HG02981 (cell line): ENCODE data around the gene CST8.
A peak's percentile ranks its signal among the peaks of the same experiment; 100 is the strongest.

Experiments used
- ATAC-seq: cut with Tn5 transposase; IDR thresholded peaks from one replicate; pipeline ENCODE4 v1.9.1; 2021; ENCODE audit warnings: mild to moderate bottlenecking, moderate library complexity; ENCODE audit not compliant: unreplicated experiment

Gene CST8

DNA sequence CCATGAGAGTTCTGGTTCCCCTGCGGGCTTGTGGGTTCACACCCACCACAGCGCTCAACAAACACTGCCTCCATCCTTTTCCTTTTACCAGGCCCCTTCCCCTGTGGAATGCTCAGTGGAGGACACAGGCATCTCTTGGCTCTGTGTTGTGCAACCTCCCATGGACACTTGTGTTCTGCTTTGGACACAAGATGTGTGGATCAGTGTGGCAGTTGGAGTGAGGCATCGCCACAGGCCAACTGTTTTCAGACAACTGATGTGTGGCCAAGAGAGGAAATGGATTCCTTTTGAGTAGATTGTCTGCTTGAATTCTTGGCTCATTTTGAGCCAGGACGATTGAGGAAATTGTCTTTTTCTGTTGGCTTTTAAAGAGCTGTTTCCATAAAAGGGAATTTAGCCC, 26.8 kb downstream of the CST8 start:
- ATAC-seq = no peak

DNA sequence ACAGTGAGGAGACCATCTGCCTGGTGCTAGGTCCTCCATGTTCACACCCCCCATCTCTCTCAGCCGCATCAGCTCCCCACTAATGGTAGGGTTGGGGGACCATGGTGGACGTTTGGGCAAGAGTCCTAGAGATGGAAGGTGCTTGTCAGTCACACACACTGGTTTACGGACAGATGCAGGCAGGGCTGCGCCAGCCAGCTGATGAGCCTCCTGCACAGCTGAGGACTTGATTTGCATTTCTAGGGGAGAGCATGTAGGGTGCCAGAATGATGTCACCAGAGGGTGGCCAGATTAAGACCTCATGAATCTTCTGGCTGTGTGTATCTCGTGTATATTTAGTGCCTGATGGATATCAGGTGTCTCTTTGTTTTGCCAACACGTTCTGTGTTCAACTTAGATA, 28.6 kb downstream of the CST8 start:
- ATAC-seq = no peak

DNA sequence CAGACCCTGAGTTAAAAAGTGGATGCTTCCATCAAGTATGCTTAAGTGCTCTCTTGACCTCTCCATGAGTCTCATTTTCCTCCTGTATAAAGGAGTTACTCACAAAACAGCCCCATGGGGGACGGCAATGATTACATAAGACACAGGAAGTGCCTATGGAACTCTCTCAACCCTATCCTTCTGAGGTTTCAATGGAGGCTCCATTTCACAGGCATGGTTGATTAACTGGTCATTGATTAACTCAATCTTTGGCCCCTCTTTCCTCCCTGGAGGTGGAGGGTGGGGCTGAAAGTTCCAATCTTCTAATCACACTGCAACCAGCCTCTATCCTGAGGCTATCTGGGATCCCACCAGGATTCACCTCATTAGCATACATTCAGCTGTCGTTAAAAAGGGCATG, 29.3 kb downstream of the CST8 start:
- ATAC-seq = peak; percentile 62

DNA sequence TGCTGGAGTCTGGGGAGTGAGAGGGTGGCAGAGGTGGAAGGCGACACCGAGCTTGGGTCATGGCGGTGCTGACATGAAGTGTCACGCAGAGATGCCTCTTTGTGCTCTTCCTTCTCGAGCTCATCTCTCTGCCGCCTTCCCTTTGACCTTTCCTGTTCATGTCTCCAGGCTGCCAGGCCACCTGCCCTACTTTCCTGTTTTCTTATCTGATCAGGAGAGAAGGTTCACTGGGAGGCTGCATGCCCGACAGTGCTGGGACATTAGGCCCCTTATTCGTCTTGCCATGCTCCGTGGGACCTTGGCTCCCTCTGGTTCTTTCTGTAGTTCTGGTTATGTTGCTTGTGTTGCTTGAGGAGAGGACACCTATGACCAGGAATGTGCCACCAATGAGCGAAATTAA, 33.2 kb downstream of the CST8 start:
- ATAC-seq = no peak

DNA sequence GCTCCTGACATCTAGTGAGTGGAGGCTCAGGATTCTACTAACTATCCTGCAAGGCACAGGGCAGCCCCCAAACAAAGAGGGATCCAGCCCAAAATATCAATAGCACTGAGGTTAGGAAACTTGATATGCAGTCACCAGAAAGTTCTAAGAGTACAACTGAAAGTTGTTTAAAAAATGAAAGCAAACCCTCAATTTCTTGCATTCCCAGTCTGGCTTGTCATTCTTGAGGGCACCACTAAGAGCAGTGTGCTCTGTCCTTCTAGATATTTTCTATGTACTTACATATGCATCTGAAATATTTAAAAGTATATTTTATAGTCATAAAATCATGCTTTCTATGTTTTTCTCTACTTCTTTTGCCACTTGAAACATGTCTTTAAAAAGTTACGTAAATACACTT, 35.9 kb downstream of the CST8 start:
- ATAC-seq = no peak

DNA sequence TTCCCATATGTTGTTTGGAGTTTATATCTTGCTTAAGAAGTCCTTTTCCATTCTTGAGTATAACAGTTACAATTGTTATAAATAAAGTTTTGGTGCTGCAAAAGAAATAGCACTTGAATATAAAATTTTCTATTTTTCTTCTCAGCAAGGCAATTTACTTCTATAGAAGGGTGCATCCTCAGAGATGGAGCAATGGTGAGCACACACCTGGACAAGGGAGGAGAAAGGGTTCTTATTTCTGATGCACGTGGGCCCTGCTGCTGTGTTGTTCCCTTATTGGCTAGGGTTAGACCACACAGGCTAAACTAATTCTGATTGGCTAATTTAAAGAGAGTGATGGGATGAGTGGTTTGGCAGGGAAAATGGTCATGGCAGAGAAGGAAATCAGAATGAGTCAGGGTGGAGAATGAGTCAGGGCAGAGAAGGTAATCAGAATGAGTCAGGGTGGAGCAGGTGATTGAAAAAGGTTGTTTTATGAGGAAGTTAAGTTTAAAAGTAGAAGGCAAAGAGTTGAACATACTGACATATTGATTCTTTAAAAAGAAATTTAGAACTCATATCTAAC, 38.0 kb downstream of the CST8 start:
- ATAC-seq = no peak

DNA sequence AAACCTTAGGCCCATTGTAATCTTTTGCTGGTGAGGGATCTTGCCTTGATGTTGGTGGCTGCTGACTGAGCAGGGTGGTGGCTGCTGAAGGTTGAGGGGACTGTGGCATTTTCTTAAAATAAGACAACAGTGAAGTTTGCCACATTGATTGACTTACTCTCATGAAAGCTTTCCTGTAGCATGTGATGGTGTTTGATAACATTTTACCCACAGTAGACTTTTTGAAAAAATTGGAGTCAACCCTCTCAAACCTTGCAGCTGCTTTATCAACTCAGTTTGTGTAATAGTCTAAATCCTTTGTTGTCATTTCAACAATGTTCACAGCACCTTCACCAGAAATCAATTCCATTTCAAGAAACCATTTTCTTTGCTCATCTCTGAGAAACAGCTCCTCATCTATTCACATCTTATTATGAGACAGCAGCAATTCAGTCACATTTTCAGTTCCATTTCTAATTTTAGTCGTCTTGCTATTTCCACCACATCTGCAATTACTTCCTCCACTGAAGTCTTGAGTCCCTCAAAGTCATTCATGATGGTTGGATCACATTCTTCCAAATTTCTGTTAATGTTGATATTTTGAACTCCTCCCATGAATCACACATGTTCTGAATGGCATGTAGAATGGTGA, 40.1 kb downstream of the CST8 start:
- ATAC-seq = no peak

- ATAC-seq = no peak
Measured at GRCh38 chr20:23532533-23532932, 41.6 kb downstream of the CST8 start.

- no peak for ATAC-seq
Measured at GRCh38 chr20:23533161-23533560, 42.2 kb downstream of the CST8 start.

- ATAC-seq = no peak
Measured at GRCh38 chr20:23534801-23535593, 44.1 kb downstream of the CST8 start.

- no peak for ATAC-seq
Measured at GRCh38 chr20:23536328-23536974, 45.5 kb downstream of the CST8 start.

DNA sequence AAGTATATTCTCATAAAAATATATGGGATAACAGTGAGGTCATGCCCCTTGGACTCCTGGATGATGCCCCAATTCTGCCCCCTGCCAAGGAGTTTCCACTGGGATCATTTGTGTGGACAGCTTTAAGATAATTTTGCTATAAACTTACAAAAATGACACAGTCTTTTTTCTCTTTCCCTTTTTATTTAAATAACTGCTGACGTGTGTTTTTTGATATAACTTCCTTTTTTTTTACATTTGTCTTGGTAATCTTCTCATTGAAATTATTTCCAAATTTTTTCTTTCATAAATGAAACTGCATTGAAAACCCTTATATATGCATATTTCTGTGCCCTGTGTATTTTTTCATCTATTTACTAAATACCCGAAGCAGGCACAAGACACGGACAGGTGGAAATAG, 46.1 kb downstream of the CST8 start:
- no peak for ATAC-seq

DNA sequence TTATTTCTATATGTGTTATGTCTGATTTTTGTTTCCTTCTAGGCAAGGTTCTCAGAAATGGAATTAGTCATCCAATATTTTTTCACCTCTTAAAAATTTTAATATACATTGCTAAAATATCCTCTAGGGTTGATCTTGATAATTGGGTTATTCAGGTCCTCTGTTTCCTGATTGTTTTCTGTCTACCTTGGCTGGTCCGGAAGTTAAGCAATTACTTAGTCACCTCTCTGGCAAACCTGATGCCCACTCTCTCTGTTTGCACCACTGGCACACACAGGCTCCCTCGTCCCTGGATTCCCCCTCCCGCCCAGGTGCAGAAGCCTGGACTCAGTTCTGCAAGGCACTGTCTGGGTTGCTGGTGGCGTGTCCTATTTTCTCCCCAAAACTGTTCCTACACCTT, 49.7 kb downstream of the CST8 start:
- no peak for ATAC-seq

DNA sequence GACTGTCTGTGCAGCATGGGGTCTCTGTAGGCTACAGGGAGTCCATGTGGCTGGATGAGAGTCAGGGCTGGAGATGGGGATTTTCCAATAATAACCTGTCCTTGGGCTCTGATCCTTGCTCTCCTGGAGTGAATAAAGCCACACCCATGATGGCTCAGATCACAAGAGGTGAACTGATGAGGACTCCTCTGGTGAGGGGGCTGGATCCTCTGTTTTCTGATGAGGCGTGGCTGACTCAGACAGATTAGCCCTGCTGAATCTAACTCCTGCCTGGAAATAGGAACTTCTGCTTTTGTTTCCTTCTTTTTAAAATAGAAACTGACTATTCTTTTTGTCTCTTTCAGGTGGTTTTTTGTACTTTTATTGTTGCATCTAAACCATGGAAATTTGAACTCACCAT, 50.4 kb downstream of the CST8 start:
- no peak for ATAC-seq

DNA sequence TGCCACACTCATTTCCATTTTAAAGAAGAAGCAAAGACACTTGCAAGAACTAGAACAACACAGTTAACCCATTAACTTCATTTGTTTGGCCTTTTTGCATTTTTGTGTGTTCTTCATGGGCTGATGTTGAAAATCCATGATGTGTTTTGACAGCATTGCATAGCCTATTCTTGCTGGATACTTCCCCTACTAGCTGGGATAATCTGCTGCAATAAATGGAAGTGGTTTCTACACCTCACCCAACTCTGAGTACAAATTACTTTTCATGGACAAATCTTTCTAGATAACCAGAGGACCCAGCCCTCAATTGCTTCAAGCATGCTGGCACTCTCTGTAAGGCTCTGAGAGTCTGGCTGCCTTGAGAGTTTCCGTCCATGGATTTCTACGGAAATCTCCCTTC, 50.9 kb downstream of the CST8 start:
- ATAC-seq = no peak

DNA sequence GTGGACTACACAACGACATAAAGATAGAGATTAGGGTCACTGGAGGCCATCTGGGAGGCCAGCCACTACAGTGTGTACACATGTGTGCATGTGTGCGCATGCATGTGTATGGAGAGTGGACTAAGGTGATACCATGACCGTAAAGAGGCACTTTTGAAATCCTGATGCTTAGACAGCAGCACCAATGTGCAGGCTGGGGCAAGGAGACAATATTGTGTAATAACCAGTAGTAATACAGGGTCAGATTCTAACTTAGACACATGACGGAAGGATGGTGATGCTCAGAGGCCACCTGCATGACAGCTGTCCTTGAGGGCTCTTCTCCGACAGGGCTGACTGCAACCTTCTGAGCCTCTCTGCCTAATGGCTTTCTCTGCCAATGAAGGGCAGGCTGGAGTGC, 51.9 kb downstream of the CST8 start:
- no peak for ATAC-seq

DNA sequence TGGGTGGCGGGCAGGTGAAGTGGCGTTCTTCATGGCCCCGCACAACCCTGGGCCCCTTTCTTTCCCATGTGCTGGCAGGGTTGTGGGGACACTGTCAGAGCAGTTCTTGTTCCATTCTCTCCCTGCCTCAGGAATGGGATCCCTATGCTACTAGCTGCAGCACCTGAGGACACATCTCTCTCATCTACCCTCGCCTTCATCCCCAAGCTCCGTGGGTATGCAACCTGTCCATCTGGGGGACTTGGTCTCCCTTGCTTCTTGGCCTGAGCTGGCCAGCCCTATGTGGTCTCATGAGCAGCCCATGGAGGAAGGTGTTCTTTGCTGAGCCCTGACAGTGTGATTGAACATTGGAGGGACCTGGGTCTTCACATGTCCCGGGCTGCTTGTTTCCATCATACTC, 53.2 kb downstream of the CST8 start:
- ATAC-seq = no peak
